Measurements from ENCODE around the gene ATP8A1. TPM values are rescaled to one million over a fixed set of nuclear protein-coding genes. Genes with fewer than 3 reads are reported as not detected.

Gene ATP8A1
- total and polyA plus RNA-seq, 2 donors from 2014 or later, result 4.6 to 27.4 TPM

DNA sequence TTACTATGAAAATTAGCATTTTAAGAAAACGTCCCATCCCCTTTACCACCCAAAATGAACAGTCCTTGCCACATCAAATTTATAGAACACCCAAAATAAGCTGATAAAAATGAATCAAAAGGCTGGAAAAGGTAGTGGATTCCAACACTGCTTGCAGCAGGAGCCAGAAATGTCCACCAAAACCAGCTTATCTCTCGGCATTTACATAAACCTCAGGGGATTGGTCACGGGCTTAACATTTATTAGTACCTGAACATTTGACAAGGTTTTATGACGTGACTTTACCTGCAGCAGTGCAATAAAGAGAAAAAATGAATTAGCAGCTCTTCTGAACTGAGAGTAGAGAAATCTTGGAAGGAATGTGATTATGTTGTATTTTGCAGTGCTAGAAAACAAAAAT lies 31.6 kb downstream of the ATP8A1 start:
- H3K4me3 ChIP-seq (ENCODE audit: low read length in 3 of 3), result no peak overlapping the region
- TF ChIP-seq CTCF (IDR thresholded peaks at IDR 0.05; ENCODE audit: borderline replicate concordance, extremely low read depth, insufficient read depth), result no peak
- FAIRE-seq (no peak), DNase-seq (no peak)
- no peaks in the 10 kb centered on the region for H3K36me3 ChIP-seq (ENCODE audit: control insufficient read depth in 2 of 3, insufficient read depth in 3 of 3, low read length in 3 of 3)
- no peak overlapping the region for H3K27ac ChIP-seq (ENCODE audit: low read depth in 2 of 2, low read length in 2 of 2)
- no peaks in the 10 kb centered on the region for H3K27me3 ChIP-seq (ENCODE audit: control insufficient read depth, insufficient read depth, low read length)
- H3K9ac ChIP-seq (ENCODE audit: low read length in 3 of 3), result no peak overlapping the region
- H3K9me3 ChIP-seq (ENCODE audit: control insufficient read depth in 2 of 3, insufficient read depth in 1 of 3, low read length in 3 of 3), result no peaks in the 10 kb centered on the region
- no peaks in the 10 kb centered on the region for H3K4me1 ChIP-seq (ENCODE audit: control insufficient read depth in 2 of 3, insufficient read depth in 2 of 3, low read depth in 1 of 3, low read length in 3 of 3)
- intact Hi-C loops (cut with DNase I), result no loop called here

DNA sequence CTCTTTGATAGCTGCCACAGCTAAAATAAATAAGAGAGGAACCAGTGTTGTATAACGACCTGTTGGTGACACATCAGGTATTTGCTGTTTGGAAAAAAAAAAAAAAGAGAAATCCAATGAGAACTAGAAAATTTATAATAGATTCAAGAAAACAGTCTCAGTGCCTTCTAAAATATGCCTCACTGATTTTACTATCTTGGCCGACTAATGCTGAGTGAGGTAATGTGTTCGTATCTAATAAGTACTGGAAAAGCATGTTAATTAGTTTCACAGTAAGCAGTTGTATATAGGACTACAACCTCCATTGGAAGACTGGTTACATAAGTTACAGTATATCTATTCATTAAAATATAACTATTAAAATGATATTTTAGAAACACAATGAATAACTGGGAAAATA lies 32.4 kb downstream of the ATP8A1 start:
- Histone ChIP-seq H3K27me3 (ENCODE audit: control insufficient read depth, insufficient read depth, low read length) (no peaks in the 10 kb centered on the region), H3K9ac (ENCODE audit: low read length in 3 of 3) (no peak overlapping the region), H3K9me3 (ENCODE audit: control insufficient read depth in 2 of 3, insufficient read depth in 1 of 3, low read length in 3 of 3) (no peaks in the 10 kb centered on the region), H3K4me3 (ENCODE audit: low read length in 3 of 3) (no peak overlapping the region), H3K36me3 (ENCODE audit: control insufficient read depth in 2 of 3, insufficient read depth in 3 of 3, low read length in 3 of 3) (no peaks in the 10 kb centered on the region), H3K4me1 (ENCODE audit: control insufficient read depth in 2 of 3, insufficient read depth in 2 of 3, low read depth in 1 of 3, low read length in 3 of 3) (no peaks in the 10 kb centered on the region), H3K27ac (ENCODE audit: low read depth in 2 of 2, low read length in 2 of 2) (no peak overlapping the region)
- TF ChIP-seq CTCF (IDR thresholded peaks at IDR 0.05; ENCODE audit: borderline replicate concordance, extremely low read depth, insufficient read depth), result no peak
- intact Hi-C loops (cut with DNase I), result no loop called here
- DNase-seq, result no peak
- FAIRE-seq, result no peak

DNA sequence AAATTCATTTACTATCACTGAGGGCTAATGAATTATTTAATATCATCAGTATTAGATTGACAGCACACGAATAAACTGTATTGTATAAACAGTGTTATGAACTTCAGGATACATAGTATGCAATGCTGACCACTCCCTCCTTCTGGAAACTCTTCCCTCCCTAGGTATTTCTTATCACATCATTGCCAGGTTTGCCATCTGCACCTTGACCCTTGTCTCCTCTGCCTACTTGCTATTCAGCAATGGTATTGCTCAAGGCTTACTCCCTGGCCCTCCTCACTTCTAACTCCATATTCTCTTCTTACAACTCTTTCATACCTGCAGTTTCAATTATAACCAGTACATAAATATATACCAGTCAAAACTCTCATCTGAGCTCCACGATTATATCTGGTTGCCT lies 38.9 kb downstream of the ATP8A1 start:
- H3K9ac ChIP-seq (ENCODE audit: low read length in 3 of 3), result no peak overlapping the region
- DNase-seq, result no peak
- no peak for FAIRE-seq
- no peaks in the 10 kb centered on the region for H3K4me1 ChIP-seq (ENCODE audit: control insufficient read depth in 2 of 3, insufficient read depth in 2 of 3, low read depth in 1 of 3, low read length in 3 of 3)
- H3K36me3 ChIP-seq (ENCODE audit: control insufficient read depth in 2 of 3, insufficient read depth in 3 of 3, low read length in 3 of 3), result no peaks in the 10 kb centered on the region
- H3K27ac ChIP-seq (ENCODE audit: low read depth in 2 of 2, low read length in 2 of 2), result no peak overlapping the region
- intact Hi-C loops (cut with DNase I), result no loop called here
- no peaks in the 10 kb centered on the region for H3K27me3 ChIP-seq (ENCODE audit: control insufficient read depth, insufficient read depth, low read length)
- TF ChIP-seq CTCF (IDR thresholded peaks at IDR 0.05; ENCODE audit: borderline replicate concordance, extremely low read depth, insufficient read depth), result no peak
- H3K4me3 ChIP-seq (ENCODE audit: low read length in 3 of 3), result no peak overlapping the region
- no peaks in the 10 kb centered on the region for H3K9me3 ChIP-seq (ENCODE audit: control insufficient read depth in 2 of 3, insufficient read depth in 1 of 3, low read length in 3 of 3)

GRCh38 chr4:42617030-42617429 lies 39.9 kb downstream of the ATP8A1 start:
- Histone ChIP-seq H3K27me3 (ENCODE audit: control insufficient read depth, insufficient read depth, low read length) (no peaks in the 10 kb centered on the region), H3K4me3 (ENCODE audit: low read length in 3 of 3) (no peak overlapping the region), H3K4me1 (ENCODE audit: control insufficient read depth in 2 of 3, insufficient read depth in 2 of 3, low read depth in 1 of 3, low read length in 3 of 3) (no peaks in the 10 kb centered on the region), H3K9ac (ENCODE audit: low read length in 3 of 3) (no peak overlapping the region), H3K36me3 (ENCODE audit: control insufficient read depth in 2 of 3, insufficient read depth in 3 of 3, low read length in 3 of 3) (no peaks in the 10 kb centered on the region), H3K9me3 (ENCODE audit: control insufficient read depth in 2 of 3, insufficient read depth in 1 of 3, low read length in 3 of 3) (no peaks in the 10 kb centered on the region), H3K27ac (ENCODE audit: low read depth in 2 of 2, low read length in 2 of 2) (no peak overlapping the region)
- FAIRE-seq (no peak), DNase-seq (no peak)
- no peak for TF ChIP-seq CTCF (IDR thresholded peaks at IDR 0.05; ENCODE audit: borderline replicate concordance, extremely low read depth, insufficient read depth)
- intact Hi-C loops (cut with DNase I), result no loop called here
